Islet of Langerhans (tissue), 1 donor: ENCODE data around the gene LDLRAD3.

ENCODE experiments used
- FAIRE-seq: peaks from one replicate; lab custom pipeline; 2011; peaks lifted over from hg19 to GRCh38; lab: Jason Lieb, UNC

The LDLRAD3 gene

GRCh38 chr11:36105743-36106581 lies 162.1 kb downstream of the LDLRAD3 start:
- no peak for FAIRE-seq

DNA sequence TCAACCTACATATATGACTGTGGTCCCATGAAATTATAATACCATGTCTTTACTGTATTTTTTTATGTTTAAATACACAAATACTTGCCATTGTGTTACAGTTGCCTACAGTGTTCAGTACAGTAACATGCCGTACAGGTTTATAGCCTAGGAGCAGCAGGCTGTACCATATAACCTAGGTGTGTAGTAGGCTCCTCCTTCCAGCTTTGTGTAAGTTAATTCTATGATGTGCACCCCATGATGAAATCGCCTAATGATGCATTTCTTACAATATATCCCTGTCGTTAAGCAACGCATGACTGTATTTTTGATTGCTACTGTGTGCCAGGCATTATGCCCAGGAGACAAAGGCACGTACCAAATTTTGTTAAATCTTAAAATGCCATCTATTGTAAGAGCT lies 163.7 kb downstream of the LDLRAD3 start:
- no peak for FAIRE-seq

- FAIRE-seq: no peak
Observed at GRCh38 chr11:36108881-36109589, 165.2 kb downstream of the LDLRAD3 start.

DNA sequence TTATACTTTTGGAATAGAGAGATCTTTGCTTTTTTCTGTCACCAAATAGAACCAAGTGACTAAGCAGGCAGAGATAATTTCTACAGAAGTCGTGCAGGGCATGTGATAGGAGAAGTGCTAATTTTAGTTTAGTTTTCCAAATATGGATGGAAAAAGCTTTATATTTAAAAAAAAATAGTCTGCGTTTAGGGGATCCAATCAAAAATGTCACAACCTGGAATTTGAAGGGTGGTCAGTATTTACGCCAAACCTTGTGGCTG lies 165.7 kb downstream of the LDLRAD3 start:
- no peak for FAIRE-seq

GRCh38 chr11:36109850-36110606 lies 166.2 kb downstream of the LDLRAD3 start:
- FAIRE-seq: no peak

DNA sequence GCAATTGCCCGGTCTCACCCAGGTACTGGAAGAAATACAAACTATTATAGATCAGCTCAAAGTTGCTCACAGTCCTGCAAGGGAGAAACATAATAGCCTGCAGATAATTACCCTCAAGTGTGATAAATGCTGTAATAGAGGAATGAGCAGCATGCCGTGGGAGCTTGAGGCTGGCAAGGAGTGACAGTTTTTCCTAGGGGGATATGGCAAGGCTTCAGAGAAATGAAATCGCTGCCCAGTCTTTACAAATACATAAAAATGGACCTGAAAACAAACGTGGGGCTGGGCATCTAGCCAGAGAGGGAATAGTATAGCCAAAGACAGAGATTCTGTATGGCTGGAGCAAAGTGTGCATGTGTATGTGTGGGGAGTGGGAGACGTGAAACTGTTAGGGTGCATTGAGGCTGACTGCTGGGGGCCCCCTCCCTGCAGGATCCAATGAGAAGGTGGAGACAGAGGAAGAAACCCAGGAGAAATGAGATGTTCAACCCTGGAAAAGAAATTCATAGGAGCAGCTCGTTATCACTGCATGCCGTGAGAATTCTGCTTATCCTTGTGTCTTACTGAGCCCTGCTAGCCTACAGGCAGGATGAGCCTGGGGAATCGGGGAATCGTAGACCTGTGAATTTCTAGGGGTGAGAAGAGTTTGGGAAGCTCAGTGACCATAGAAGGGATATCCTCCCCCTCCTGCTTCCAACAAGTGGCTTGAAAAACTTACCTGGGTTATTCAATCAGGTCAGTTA lies 167.0 kb downstream of the LDLRAD3 start:
- no peak for FAIRE-seq

DNA sequence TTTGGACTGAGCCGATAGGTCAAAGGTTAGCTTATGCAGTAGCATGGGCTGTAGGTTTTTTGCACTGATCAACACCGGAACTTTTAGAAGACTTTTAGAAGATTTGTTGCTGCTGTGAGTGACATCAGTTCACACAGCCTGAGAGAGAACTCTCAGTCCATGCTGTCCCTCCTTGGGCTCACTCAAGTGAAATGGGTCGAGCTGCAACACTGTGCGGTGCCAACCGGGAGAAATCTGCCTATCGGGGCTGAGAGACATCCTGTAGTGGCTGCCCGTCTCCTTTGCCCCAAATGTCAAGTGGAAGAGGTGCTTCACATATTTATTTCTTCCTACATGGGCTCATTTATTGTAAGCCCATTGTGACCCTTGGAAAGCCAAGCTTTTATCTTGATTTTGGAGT lies 170.2 kb downstream of the LDLRAD3 start:
- no peak for FAIRE-seq

- FAIRE-seq: no peak
Observed at GRCh38 chr11:36115378-36115801, 171.5 kb downstream of the LDLRAD3 start.

GRCh38 chr11:36116161-36116560 lies 172.3 kb downstream of the LDLRAD3 start:
- FAIRE-seq: no peak

DNA sequence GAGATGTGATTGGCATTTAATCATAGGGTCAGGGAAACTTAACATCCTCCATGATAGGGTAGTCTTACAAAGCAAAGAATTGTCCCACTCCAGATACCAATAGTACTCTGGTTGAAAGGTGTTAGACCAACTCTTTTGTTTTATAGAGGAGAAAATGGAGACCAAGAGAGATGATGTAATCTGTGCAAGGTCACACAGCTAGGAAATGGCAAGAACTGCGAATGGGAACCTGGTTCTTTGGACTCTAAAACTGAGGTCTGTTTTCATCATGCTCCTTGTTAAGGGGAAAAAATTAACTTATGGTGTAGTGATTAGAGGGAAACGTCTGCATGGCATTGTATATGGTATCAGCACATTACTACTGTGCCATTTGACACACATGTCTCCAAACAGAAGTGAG lies 174.2 kb downstream of the LDLRAD3 start:
- FAIRE-seq: no peak

DNA sequence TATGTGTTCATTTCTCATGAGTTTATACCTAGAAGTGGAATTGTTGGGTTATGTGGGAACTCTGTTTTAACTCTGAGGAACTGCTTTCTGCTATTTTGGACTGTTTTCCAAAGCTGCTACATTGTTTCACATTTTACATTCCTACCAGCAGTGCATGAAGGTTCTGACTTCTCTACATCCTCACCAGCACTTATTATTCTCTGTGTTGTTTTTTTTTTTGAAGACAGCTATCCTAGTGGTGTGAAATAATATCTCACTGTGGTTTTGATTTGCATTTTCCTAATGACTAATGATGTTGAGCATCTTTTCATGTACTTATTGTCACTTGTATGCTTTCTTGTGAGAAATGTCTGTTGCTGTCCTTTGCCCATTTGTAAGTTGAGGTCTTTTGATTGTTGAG lies 175.4 kb downstream of the LDLRAD3 start:
- FAIRE-seq: no peak

DNA sequence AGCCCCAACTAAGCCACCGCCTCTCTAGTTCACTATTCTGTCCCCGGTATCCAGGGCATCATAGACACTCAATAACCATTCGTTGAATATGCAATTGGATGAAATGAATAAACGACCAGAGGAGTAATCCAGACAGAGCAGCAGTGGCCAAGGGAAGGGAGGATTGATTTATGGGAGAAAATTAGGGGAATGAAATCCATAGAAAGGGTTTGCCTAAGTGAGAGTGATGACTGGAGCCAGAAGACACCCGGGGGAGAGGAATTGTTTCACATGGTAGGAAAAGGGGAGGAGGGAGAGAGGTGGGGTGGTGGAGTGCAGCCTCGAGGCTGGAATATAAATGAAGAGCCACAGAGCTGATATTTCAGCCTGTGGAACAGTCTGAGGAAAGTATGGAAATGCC lies 177.2 kb downstream of the LDLRAD3 start:
- no peak for FAIRE-seq

DNA sequence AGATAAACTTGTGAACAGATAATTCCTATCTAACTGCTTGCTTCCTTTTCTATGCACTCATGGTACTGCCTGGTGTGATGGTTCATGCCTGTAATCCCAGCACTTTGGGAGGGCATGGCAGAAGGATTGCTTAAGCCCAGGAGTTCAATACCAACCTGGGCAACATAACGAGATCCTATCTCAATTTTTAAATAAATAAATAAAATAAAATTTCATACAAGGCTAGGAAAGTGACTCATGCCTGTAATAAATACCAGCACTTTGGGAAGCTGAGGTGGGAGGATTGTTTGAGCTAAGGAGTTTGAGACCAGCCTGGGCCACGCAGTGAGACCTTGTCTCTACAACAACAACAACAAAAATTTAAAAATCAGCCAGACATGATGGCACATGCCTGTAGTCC lies 178.8 kb downstream of the LDLRAD3 start:
- FAIRE-seq: no peak

- peak; percentile 77 for FAIRE-seq
Observed at GRCh38 chr11:36123336-36124101, 179.7 kb downstream of the LDLRAD3 start.

DNA sequence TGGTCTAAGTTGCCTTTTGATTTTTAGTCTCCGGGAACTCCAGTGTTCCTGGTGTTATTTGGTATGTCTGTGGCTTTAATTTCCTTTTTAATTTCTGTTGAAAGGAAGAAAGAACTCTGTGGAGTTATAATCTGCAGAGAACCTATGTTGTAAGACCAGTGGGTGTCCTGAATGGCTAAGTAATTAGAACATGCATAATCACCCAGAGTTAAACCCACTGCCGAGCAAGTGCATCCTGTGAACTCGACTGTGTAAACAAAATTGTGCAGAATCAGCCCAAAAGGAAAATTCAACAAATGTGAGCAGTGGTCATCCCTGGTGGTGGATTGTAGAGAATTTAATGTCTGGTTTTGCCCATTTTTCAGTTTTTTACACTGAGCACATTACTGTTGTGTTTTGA lies 182.8 kb downstream of the LDLRAD3 start:
- FAIRE-seq: no peak

GRCh38 chr11:36127550-36127949 lies 183.7 kb downstream of the LDLRAD3 start:
- no peak for FAIRE-seq

- no peak for FAIRE-seq
Observed at GRCh38 chr11:36129955-36130354, 186.1 kb downstream of the LDLRAD3 start.

- FAIRE-seq: no peak
Observed at GRCh38 chr11:36130401-36130800, 186.5 kb downstream of the LDLRAD3 start.

DNA sequence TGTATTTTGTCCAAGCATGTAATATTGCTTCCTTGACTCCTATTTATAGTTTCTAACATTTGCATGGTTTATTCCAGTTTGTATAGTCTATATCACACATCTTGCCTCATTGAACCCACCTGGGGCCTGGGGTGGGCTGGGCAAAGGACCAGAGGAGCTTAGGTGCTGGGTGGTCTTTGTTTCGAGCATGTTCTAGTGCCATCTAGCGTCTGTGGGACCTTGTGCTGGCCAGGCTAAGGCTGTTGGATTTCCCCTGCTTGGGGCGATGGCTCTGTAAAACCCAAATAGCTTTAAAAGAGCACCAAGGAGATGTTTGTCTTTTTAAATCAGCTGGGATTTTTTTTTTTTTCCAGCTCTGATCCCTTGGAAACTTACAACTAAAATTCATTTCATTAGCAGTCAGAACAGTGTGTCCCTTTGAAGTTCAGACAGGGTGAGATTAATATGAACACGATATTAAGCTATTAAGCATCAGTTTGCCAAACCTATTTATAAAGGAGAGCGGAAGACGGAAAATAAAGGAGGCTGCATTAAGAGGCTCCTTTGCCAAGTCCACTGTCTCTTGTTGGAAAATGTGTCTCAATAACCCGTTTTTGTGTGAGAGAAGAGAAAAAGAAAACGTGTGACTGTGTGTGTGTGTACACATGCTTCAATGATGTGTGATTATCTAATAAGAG lies 188.0 kb downstream of the LDLRAD3 start:
- FAIRE-seq: no peak

DNA sequence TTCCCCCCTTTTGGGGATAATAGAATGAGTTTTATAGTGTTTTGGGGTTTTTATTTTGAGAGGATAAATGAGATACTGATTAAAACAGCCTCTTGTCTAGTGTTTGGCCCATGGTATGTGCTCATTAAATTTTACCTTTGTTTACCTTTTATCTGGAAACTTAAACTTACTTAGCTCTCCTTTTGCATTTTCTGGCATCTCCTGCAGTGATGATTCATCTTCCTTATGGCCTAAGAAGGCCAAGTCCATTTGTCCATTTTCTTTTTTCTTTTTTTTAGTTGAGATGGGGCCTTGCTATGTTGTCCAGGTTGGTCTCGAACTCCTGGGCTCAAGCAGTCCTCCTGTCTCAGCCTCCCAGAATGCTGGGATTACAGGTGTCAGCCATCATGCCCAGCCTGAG lies 189.1 kb downstream of the LDLRAD3 start:
- FAIRE-seq: no peak

GRCh38 chr11:36135076-36135475 lies 191.2 kb downstream of the LDLRAD3 start:
- FAIRE-seq: no peak
